ENCODE measurements around the gene FER. TPM values are rescaled to one million over a fixed set of nuclear protein-coding genes. Genes with fewer than 3 reads are reported as not detected.

Gene FER
- total and polyA plus RNA-seq, 10 donors: 0.96 to 38.8 (median 21.2) TPM

DNA sequence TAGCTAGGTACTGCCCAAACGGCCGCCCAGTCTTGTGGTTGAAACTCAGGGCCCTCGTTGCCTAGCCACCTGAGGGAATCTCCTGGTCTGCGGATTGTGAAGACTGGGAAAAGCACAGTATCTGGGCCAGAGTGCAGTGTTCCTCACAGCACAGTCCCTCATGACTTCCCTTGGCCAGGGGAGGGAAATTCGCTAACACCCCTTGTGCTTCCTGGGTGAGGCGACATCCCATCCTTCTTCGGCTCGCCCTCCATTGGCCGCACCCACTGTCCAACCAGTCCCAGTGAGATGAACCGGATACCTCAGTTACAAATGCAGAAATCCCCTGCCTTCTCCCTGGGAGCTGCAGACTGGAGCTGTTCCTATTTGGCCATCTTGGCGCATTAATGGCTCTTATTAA, 250.5 kb downstream of the FER start:
- Histone ChIP-seq H3K27ac (no peak overlapping the region), H3K4me1 (no peaks in the 10 kb centered on the region), H3K27me3 (replicated peaks in 1 of 7) (no peaks in the 10 kb centered on the region), H3K36me3 (peaks cover 0 to 10% (median 0%) of the 10 kb centered on the region in 6 donors), H3K9me3 (peaks cover 0 to 28% (median 14%) of the 10 kb centered on the region in 8 donors), H3K4me3 (no peak overlapping the region)
- no peak for DNase-seq
- TF ChIP-seq, protein P1, sequence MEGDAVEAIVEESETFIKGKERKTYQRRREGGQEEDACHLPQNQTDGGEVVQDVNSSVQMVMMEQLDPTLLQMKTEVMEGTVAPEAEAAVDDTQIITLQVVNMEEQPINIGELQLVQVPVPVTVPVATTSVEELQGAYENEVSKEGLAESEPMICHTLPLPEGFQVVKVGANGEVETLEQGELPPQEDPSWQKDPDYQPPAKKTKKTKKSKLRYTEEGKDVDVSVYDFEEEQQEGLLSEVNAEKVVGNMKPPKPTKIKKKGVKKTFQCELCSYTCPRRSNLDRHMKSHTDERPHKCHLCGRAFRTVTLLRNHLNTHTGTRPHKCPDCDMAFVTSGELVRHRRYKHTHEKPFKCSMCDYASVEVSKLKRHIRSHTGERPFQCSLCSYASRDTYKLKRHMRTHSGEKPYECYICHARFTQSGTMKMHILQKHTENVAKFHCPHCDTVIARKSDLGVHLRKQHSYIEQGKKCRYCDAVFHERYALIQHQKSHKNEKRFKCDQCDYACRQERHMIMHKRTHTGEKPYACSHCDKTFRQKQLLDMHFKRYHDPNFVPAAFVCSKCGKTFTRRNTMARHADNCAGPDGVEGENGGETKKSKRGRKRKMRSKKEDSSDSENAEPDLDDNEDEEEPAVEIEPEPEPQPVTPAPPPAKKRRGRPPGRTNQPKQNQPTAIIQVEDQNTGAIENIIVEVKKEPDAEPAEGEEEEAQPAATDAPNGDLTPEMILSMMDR (IDR thresholded peaks at IDR 0.05 in 8 of 11, conservative IDR thresholded peaks at IDR 0.05 in 3 of 11): no peak
- TF ChIP-seq POLR2AphosphoS5 (IDR thresholded peaks at IDR 0.05): no peak
- no peak for TF ChIP-seq POLR2A (IDR thresholded peaks at IDR 0.05)
- intact Hi-C loops (cut with DNase I; ENCODE audit: low total_unique reads): no loop called here
- WGBS, 5 donors: 91 to 97% (median 95%) methylated on average over 11 of the region's 11 CpGs

- Histone ChIP-seq H3K4me1 (no peaks in the 10 kb centered on the region), H3K27me3 (replicated peaks in 1 of 7) (no peaks in the 10 kb centered on the region), H3K9me3 (no peaks in the 10 kb centered on the region), H3K36me3 (no peaks in the 10 kb centered on the region), H3K4me3 (no peak overlapping the region), H3K27ac (no peak overlapping the region)
- intact Hi-C loops (cut with DNase I; ENCODE audit: low total_unique reads): no loop called here
- no peak for DNase-seq
- no peak for TF ChIP-seq POLR2AphosphoS5 (IDR thresholded peaks at IDR 0.05)
- TF ChIP-seq, protein P1 (IDR thresholded peaks at IDR 0.05 in 8 of 11, conservative IDR thresholded peaks at IDR 0.05 in 3 of 11): no peak
- no peak for TF ChIP-seq POLR2A (IDR thresholded peaks at IDR 0.05)
- 66 to 95% (median 93%) methylated on average over 4 of the region's 4 CpGs for WGBS, 5 donors
These were observed 256.2 kb downstream of the FER start for GRCh38 chr5:109003928-109004327.

GRCh38 chr5:109005297-109006009, 257.8 kb downstream of the FER start:
- no peak overlapping the region for H3K4me3 ChIP-seq
- intact Hi-C loops (cut with DNase I; ENCODE audit: low total_unique reads): no loop called here
- H3K4me1 ChIP-seq: no peaks in the 10 kb centered on the region
- 88 to 97% (median 91%) methylated on average over 4 of the region's 4 CpGs for WGBS, 5 donors
- H3K27me3 ChIP-seq (replicated peaks in 1 of 7): no peaks in the 10 kb centered on the region
- no peak overlapping the region for H3K27ac ChIP-seq
- H3K36me3 ChIP-seq: no peaks in the 10 kb centered on the region
- DNase-seq: no peak
- H3K9me3 ChIP-seq: no peaks in the 10 kb centered on the region
- no peak for TF ChIP-seq POLR2A (IDR thresholded peaks at IDR 0.05)
- TF ChIP-seq, protein P1 (IDR thresholded peaks at IDR 0.05 in 8 of 11, conservative IDR thresholded peaks at IDR 0.05 in 3 of 11): no peak
- no peak for TF ChIP-seq POLR2AphosphoS5 (IDR thresholded peaks at IDR 0.05)

DNA sequence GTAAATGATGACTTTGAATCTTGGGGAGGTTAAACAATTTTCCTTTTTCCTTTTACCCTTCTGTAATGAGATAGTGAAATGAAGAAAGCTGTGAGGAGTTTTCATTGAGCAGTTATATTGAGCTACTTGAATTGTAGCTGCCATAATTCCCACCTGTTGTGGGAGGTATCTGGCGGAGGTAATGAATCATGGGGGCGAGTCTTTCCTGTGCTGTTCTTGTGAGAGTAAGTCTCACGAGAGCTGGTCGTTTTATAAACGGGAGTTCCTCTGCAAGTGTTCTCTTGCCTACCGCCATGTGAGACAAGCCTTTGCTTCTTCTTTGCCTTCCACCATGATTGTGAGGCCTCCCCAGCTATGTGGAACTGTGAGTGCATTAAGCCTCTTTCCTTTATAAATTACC, 258.4 kb downstream of the FER start:
- DNase-seq: no peak
- Histone ChIP-seq H3K27ac (no peak overlapping the region), H3K4me1 (no peaks in the 10 kb centered on the region), H3K9me3 (no peaks in the 10 kb centered on the region), H3K4me3 (no peak overlapping the region), H3K36me3 (no peaks in the 10 kb centered on the region), H3K27me3 (replicated peaks in 1 of 7) (no peaks in the 10 kb centered on the region)
- TF ChIP-seq POLR2A (IDR thresholded peaks at IDR 0.05) (no peak), POLR2AphosphoS5 (IDR thresholded peaks at IDR 0.05) (no peak)
- TF ChIP-seq, protein P1 (IDR thresholded peaks at IDR 0.05 in 8 of 11, conservative IDR thresholded peaks at IDR 0.05 in 3 of 11): no peak
- intact Hi-C loops (cut with DNase I; ENCODE audit: low total_unique reads): no loop called here
- WGBS, 5 donors: 87 to 92% (median 91%) methylated on average over 6 of the region's 6 CpGs
